CD8-positive, alpha-beta memory T cell (primary cell): ENCODE data around the gene ZNF426. TPM values are rescaled to one million over a fixed set of nuclear protein-coding genes. Genes with fewer than 3 reads are reported as not detected.

Experiments
- CTCF ChIA-PET: fragments of 350-600 bp; sonication (Branson Sonifier 250); formaldehyde crosslinking; loops from one replicate; lab custom pipeline; 2021; ENCODE audit warnings: antibody characterized with exemption; lab: Charles Lee
- POLR2A ChIA-PET: fragments of 350-600 bp; sonication (Branson Sonifier 250); formaldehyde crosslinking; loops from one replicate; lab custom pipeline; 2021; ENCODE audit warnings: antibody characterized with exemption; lab: Charles Lee
- DNase-seq, 5 donors: peaks; one replicate each; pipeline versions ENCODE4 v3.0.0 to v3.0.0-alpha.2; 2020 to 2022; ENCODE audit warnings: mixed read lengths in 1 of 5
- H3K27ac ChIP-seq: one replicate; pipeline ENCODE4 v1.7.0; 2013; ENCODE audit warnings: low read depth, mild to moderate bottlenecking, low read length, moderate library complexity
- H3K27me3 ChIP-seq: 2 replicates; pipeline ENCODE4 v1.7.0; 2013; ENCODE audit warnings: low read length, mild to moderate bottlenecking; ENCODE audit not compliant: insufficient read depth, poor library complexity, severe bottlenecking
- H3K36me3 ChIP-seq: 2 replicates; pipeline ENCODE4 v1.7.0; 2013; ENCODE audit warnings: mild to moderate bottlenecking, low read length, moderate library complexity; ENCODE audit not compliant: insufficient read depth
- H3K4me1 ChIP-seq: 2 replicates; pipeline ENCODE4 v1.7.0; 2013; ENCODE audit warnings: mild to moderate bottlenecking, low read length, moderate library complexity; ENCODE audit not compliant: insufficient read depth
- H3K4me3 ChIP-seq: 2 replicates; pipeline ENCODE4 v1.7.0; 2013; ENCODE audit warnings: mild to moderate bottlenecking, low read length
- H3K9me3 ChIP-seq: 2 replicates; pipeline ENCODE4 v1.7.0; 2013; ENCODE audit warnings: mild to moderate bottlenecking, low read length
- H3K27ac Mint-ChIP-seq, 8 donors: one replicate each; pipeline ENCODE4 v1.8.0; 2020 to 2021; ENCODE audit warnings: mixed read lengths in 8 of 8, mild to moderate bottlenecking in 6 of 8, inconsistent platforms in 3 of 8, moderate library complexity in 3 of 8
- H3K27me3 Mint-ChIP-seq, 2 donors: one replicate each; pipeline ENCODE4 v1.8.0; 2020 to 2021; ENCODE audit warnings: mixed read lengths in 2 of 2, mild to moderate bottlenecking in 1 of 2, moderate library complexity in 1 of 2
- H3K36me3 Mint-ChIP-seq, 3 donors: one replicate each; pipeline ENCODE4 v1.8.0; 2020 to 2021; ENCODE audit warnings: mixed read lengths in 3 of 3, inconsistent platforms in 1 of 3, mild to moderate bottlenecking in 1 of 3
- H3K4me1 Mint-ChIP-seq, 3 donors: one replicate each; pipeline ENCODE4 v1.8.0; 2020 to 2021; ENCODE audit warnings: mixed read lengths in 3 of 3, inconsistent platforms in 1 of 3, mild to moderate bottlenecking in 1 of 3
- H3K4me3 Mint-ChIP-seq, 7 donors: one replicate each; pipeline ENCODE4 v1.8.0; 2020 to 2021; ENCODE audit warnings: mixed read lengths in 7 of 7, mild to moderate bottlenecking in 6 of 7, moderate library complexity in 4 of 7, inconsistent platforms in 2 of 7
- H3K9me3 Mint-ChIP-seq, 5 donors: one replicate each; pipeline ENCODE4 v1.8.0; 2020 to 2022; ENCODE audit warnings: mixed read lengths in 5 of 5, mild to moderate bottlenecking in 3 of 5, moderate library complexity in 2 of 5, inconsistent platforms in 1 of 5
- polyA plus RNA-seq: library from polyadenylated mRNA; unstranded; fragments of 300-500 nt; fragmentation: Illumina TruSeq; gene quantifications from one replicate; pipeline ENCODE4 v1.2.3, GENCODE V29; 2021
- total RNA-seq, 2 experiments: library from RNA; stranded (reverse); gene quantifications; one replicate each; pipeline ENCODE4 v1.2.3, GENCODE V29; 2021

ZNF426 gene
- total and polyA plus RNA-seq, 3 experiments from 2014 or later = 17.9 to 18.7 (median 18.5) TPM

GRCh38 chr19:9485140-9485539 is 53.3 kb downstream of the ZNF426 start:
- Mint-ChIP-seq H3K27ac (no peak overlapping the region), H3K9me3 (peaks cover 22 to 71% (median 66%) of the 10 kb centered on the region in 5 donors), H3K4me3 (no peak overlapping the region), H3K27me3 (peaks cover 0 to 4% of the 10 kb centered on the region in 2 donors), H3K36me3 (peaks cover 0 to 19% (median 5%) of the 10 kb centered on the region in 3 donors), H3K4me1 (no peaks in the 10 kb centered on the region)
- POLR2A ChIA-PET = no interaction called here
- H3K4me3 ChIP-seq = no peak overlapping the region
- H3K9me3 ChIP-seq = peaks cover 18% of the 10 kb centered on the region
- no peak for DNase-seq
- H3K27me3 ChIP-seq = no peaks in the 10 kb centered on the region
- no peaks in the 10 kb centered on the region for H3K36me3 ChIP-seq
- H3K4me1 ChIP-seq = no peaks in the 10 kb centered on the region
- no peak overlapping the region for H3K27ac ChIP-seq
- CTCF ChIA-PET = no interaction called here

DNA sequence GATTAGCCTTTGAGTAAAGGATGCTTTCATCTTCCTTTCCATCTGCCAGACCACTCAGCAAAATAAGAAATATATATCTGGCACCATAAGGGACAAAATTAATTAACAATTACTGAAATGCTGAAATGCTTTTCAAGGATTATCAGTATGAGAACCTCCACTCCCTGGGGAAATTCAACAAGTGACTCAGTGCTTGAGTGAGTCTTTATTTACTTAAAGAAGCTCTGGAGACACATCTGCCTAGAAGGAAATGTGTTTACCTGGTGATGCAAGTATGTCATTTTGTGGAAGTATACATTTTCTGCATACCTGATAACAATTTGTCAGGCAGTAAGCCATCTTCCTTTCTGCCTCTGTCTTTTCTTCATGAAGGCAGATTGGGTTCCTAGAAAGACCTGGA is 63.5 kb downstream of the ZNF426 start:
- no peak for DNase-seq
- Histone ChIP-seq H3K4me3 (no peak overlapping the region), H3K36me3 (no peaks in the 10 kb centered on the region), H3K27me3 (no peaks in the 10 kb centered on the region), H3K27ac (no peak overlapping the region), H3K4me1 (no peaks in the 10 kb centered on the region), H3K9me3 (peaks cover 1% of the 10 kb centered on the region)
- Mint-ChIP-seq H3K27me3 (peaks cover 14% of the 10 kb centered on the region in 2 donors), H3K36me3 (peaks cover 0 to 29% (median 0%) of the 10 kb centered on the region in 3 donors), H3K27ac (no peak overlapping the region), H3K4me3 (no peak overlapping the region), H3K9me3 (peaks cover 30 to 60% (median 51%) of the 10 kb centered on the region in 5 donors), H3K4me1 (no peaks in the 10 kb centered on the region)
- CTCF ChIA-PET = no interaction called here
- POLR2A ChIA-PET = no interaction called here

Other genes starting within 250 kb of the ZNF426 start
- 1 to 10 TPM; 5.5 to 5.9 TPM for gene ZNF699, start 228.8 kb downstream of the ZNF426 start, total RNA-seq
- 11.3 TPM for gene ZNF699, start 228.8 kb downstream of the ZNF426 start, polyA plus RNA-seq
- gene ZNF559, start 214.5 kb downstream of the ZNF426 start, total RNA-seq = 10 to 100 TPM; 14.2 to 17.3 TPM
- 36.2 TPM for gene ZNF559, start 214.5 kb downstream of the ZNF426 start, polyA plus RNA-seq
- gene ZNF177, start 175.6 kb downstream of the ZNF426 start, total RNA-seq = under 1 TPM; 0.13 to 0.72 TPM
- gene ZNF177, start 175.6 kb downstream of the ZNF426 start, polyA plus RNA-seq = 0.63 TPM
- gene ZNF266, start 103.1 kb downstream of the ZNF426 start, total RNA-seq = 10 to 100 TPM; 34.7 to 35.6 TPM
- gene ZNF266, start 103.1 kb downstream of the ZNF426 start, polyA plus RNA-seq = 18.6 TPM
- not detected for gene ZNF560, start 40.0 kb downstream of the ZNF426 start, total RNA-seq
- not detected for gene ZNF560, start 40.0 kb downstream of the ZNF426 start, polyA plus RNA-seq
- 10 to 100 TPM; 87.1 to 90.2 TPM for gene ZNF121, start 45.9 kb upstream of the ZNF426 start, total RNA-seq
- gene ZNF121, start 45.9 kb upstream of the ZNF426 start, polyA plus RNA-seq = 4.1 TPM
- gene ZNF561, start 82.6 kb upstream of the ZNF426 start, total RNA-seq = 10 to 100 TPM; 35.9 to 43.5 TPM
- gene ZNF561, start 82.6 kb upstream of the ZNF426 start, polyA plus RNA-seq = 13.0 TPM
- gene ZNF562, start 136.5 kb upstream of the ZNF426 start, total RNA-seq = 10 to 100 TPM; 42.2 to 45.7 TPM
- gene ZNF562, start 136.5 kb upstream of the ZNF426 start, polyA plus RNA-seq = 3.5 TPM
- gene ZNF846, start 230.1 kb upstream of the ZNF426 start, total RNA-seq = 1 to 10 TPM; 5.1 to 5.9 TPM
- gene ZNF846, start 230.1 kb upstream of the ZNF426 start, polyA plus RNA-seq = 7.5 TPM